PC-3 (cell line): ENCODE results near the gene SFXN3.

Experiments used
- CTCF ChIP-seq: fragments of 300-600 bp; sonication (generic); conservative IDR thresholded peaks from 2 replicates; pipeline ENCODE4 v1.5.1; 2017; ENCODE audit warnings: antibody characterized with exemption, low read depth, mild to moderate bottlenecking, low read length
- EZH2 ChIP-seq: fragments of 300-600 bp; sonication (generic); IDR thresholded peaks from one replicate; pipeline ENCODE4 v1.6.1; 2017; ENCODE audit warnings: antibody characterized with exemption, mild to moderate bottlenecking, low read length; ENCODE audit not compliant: unreplicated experiment
- EZH2phosphoT487 ChIP-seq: fragments of 300-600 bp; sonication (generic); IDR thresholded peaks from 2 replicates; pipeline ENCODE4 v1.6.1; 2018; ENCODE audit warnings: mild to moderate bottlenecking, antibody characterized with exemption, low read length, borderline replicate concordance

DNA sequence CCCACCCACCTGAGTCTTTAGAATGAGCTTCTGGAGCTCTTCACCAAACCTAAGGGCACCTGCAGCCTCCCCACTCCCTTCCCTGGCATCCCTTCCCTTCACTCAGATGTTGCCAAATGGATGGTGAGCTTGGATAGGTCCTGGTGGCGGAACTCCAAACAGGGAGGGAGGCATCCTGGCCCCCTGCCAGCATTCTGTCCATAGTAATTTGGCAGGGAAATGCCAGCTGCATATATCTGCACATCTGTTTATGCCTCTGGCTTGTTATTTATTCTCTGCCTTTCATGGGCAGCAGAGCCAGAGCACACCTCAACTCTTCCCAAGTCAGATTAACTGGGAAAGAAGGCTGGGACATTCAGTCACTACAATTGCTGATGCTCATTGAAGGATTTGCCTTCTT, 48.8 kb downstream of the SFXN3 start:
- TF ChIP-seq CTCF (no peak), EZH2phosphoT487 (no peak), EZH2 (no peak)
